GM18508 (cell line): Measurements from ENCODE around the gene RAF1.
"Not testable (repeated sequence)": the region's sequence is repeated elsewhere in the genome, so short reads cannot be mapped to it uniquely, and the experiment has no call there.

Experiments
- ATAC-seq: cut with Tn5 transposase; IDR thresholded peaks from one replicate; pipeline ENCODE4 v1.9.1; 2021; ENCODE audit warnings: moderate number of reproducible peaks; ENCODE audit not compliant: insufficient read depth, unreplicated experiment

Gene RAF1

DNA sequence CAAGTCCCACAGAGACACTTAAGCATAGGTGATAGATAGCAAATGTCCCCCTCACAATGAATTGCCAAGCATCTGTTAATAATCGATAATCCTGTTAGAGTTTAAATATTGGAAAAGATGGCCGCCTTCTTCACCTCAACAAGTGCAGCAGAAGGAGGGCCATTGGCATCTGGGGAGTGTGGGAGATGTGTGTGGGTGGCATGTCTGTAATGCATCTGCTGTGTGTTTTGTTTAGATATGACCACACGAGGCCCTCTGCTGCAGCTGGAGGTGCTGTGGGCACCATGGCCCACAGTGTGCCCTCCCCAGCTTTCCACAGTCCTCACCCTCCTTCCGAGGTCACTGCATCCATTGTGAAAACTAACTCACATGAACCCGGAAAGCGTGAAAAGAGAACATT is 94.1 kb downstream of the RAF1 start:
- ATAC-seq = no peak

DNA sequence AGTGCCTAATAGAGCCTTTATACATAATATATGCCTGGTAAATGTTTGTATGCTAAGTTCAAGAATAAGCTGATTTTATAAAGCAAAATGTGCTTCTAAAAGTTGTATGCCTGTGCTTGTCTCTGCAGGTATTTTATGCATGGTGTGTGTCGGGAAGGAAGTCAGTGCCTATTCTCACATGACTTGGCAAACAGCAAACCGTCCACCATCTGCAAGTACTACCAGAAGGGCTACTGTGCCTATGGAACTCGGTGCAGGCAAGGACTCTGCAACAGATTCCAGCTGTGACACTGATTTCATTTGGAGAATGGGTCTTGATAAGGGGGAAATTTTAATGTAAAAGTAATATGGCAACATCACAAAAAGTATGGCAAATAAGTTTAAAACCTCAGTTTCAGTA is 95.2 kb downstream of the RAF1 start:
- ATAC-seq = no peak

DNA sequence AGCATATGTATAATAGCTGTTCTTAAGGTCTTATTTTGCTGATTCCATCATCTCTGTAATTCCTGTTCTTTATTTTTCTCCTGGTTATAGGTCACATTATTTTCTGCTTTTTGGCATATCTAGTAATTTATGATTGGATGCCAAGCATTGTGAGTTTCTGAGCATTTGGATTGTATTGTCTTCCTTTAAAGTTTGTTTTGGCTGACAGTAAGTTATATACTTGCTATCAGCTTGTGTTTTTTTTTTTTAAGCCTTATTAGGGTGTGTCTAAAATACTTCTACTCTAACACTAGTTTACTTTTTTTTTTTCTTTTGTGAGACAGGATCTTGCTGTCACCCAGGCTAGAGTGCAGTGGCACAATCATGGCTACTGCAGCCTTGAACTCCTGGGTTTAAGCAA is 96.9 kb downstream of the RAF1 start:
- no peak for ATAC-seq

DNA sequence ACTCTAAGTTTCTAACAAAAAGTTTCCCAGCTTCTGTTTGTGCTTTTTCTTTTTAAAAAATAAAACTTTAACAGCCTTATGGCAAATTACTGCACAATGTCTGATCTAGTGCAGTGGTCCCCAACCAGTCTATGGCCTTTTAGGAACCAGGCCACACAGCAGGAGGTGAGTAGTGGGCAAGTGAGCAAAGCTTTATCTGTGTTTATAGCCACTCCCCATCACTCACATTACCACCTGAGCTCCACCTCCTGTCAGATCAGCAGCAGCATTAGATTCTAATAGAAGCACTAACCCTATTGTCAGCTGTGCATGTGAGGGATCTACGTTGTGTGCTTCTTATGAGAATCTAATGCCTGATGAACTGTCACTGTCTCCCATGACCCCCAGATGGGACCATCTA is 101.5 kb downstream of the RAF1 start:
- ATAC-seq = no peak

DNA sequence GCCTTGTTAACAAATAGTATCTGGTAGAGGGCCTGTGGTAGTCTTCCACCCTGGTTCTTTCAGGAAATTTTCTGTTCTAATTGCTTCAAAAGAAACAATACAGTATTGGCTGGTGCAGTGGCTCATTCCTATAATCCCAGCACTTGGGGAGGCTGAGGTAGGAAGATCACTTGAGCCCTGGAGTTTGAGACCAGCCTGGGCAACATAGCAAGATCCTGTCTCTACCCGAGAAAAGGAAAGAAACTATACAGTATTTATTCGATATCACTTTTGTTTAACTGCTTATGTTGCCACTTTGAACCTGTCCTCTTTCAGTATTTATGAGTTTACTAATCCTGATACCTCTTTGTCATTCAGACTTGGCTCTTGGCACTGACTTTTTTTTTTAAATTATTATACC is 102.5 kb downstream of the RAF1 start:
- ATAC-seq = no peak

DNA sequence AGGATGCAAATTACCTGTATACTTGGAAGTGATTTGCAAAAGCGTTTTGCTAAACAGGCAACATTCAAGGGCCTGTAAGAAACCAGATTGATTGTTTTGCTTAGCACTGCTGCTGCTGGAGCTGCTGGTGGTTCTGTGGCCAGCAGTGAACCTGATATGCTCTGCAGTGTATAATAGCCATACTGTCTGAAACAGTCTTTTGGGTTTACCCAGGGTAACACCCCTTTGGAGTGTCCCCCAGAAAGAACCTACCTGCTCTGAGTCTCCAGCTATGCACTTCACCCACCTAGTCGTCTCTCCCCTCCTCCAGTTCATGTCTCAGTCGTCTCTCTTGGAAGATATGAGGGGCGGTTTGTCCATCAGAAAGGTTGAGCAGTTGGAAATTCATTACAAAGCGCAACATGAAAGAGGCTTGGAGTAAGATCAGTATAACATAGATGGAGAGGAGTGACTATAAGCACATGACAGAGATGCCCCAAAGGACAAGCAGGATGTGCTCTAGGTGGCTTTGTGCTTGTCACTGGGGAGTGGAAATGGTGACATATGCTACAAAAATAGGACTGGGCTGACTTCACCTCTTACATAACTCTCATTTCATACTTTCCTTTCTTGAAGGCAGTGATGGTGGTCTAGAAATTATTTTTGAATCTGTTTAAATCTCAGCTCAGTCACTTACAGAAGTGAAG is 103.3 kb downstream of the RAF1 start:
- no peak for ATAC-seq

DNA sequence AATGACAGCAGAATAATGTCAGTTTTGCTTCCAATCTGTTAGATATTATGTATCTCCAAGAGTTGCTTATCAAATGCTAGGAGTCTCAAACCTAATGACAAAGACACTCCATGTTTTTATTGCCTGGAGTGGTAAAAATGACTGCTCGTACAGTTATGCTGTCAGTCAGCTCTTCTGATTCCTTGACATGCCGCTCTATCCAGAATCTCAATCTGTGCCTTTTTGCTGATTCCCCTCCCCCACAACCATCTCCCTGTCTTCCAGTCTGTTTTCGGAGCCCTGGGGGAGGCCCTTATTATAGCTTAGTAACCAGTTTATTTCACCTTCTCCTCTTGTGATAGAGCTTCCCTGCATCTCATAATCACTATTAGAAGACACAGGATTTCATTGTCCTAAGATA is 104.4 kb downstream of the RAF1 start:
- no peak for ATAC-seq

DNA sequence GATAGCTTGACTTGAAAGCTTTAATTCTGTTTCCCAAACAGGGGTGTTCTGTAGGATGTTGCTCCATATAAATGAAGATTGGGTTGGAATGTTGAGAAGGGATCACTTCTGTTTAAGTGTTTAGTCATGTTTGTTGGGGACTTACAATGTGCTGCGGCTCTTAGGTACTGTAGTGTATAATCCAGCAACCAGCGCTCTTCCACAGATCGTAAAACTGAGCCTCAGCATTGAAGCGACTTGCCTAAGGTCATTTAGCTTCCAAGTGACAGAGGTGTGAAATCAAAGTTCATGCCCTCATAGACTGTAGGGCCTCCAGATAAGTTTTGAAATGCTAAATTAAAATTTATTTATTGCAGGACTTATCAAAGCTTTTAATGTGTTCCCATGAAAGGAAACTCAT is 105.2 kb downstream of the RAF1 start:
- ATAC-seq = no peak

DNA sequence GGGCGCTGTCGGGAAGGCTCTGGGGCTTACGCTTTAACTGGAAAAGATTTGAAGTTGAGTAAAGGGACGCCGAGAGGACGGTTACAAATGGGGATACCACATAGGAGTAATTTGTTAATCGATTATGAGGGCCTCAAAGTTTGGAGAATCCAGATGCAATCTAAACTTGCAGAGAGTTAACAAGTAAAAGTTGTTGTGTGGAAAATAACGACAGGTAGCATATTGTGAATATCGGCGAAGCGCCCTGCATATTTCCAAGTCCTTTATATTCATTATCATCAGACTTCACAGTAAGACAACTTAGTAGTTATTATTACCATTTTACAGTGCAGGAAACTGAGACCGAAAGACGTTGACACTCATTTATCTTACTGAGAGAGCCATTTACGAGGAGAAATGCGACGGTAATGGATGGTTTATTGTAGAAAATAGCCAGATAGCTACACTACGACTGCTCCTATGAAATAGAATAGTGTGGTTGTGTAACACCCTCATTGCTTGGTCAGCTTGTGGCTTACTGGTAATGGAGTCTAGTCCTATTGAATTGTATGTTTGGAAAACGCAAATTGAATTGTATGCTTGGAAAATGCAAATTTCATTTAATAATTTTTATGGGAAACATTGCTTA is 106.3 kb downstream of the RAF1 start:
- peak; percentile 7 for ATAC-seq

DNA sequence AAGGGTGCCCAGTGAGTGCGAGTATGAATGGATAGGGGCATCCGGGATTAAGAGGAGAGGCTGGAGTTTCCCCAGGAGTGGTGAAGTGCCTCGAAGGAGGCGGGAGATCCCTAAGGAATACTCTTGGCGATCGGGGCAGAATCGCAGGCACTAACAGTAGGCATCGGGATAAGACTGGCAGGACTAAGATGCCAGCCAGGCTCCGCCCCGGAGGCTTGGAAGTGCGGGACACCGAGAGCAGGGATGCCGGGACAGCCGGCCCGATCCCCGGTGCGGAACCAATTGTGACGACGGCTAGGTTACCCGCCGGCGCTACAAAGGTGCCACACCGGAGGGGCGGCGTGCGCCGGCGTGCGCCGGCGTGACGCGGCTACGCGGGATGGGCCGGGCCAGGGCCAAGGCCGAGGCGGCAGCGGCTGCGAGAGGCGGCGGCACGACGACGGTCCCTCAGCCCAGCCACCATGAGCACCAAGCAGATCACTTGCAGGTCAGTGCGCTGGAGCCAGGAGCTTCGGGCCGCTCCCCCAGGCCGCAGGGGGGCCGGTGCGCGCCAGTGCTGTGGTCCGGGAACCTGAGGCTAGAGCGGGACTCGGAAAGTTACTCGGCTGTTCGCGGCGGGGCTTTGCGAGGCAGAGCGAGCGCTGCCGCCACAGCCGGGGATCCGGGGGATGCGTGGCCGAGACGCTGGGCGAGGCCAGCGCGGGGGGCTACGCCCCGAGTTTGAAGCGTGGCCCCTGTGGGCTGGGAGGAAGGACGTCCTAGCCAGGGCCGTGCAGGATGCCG is 107.0 kb downstream of the RAF1 start, which contains the start of gene MKRN2:
TSS of gene MKRN2 (plus strand) at position 398 of the 783 bp plus-strand sequence. CDS start at position 462, 64 bp downstream.
- ATAC-seq = peak; percentile 39

DNA sequence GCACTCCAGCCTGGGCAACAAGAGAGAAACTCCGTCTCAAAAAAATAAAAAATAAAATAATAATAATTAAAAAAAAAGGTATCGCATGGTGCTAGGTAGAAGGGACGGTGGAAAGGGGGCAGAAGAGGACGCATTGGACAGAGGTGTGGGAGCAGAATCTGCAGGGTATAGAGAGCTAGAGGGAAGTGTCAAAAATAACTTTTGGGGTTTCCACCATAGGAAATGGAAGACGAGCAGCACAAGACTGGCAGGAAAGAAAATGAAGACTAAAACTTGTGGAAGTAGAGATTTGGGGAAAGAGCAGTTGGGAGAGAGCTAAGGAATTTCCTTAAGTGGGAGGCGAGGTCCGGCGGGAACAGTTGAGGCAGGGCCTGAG is 107.6 kb downstream of the RAF1 start:
- ATAC-seq = no peak

DNA sequence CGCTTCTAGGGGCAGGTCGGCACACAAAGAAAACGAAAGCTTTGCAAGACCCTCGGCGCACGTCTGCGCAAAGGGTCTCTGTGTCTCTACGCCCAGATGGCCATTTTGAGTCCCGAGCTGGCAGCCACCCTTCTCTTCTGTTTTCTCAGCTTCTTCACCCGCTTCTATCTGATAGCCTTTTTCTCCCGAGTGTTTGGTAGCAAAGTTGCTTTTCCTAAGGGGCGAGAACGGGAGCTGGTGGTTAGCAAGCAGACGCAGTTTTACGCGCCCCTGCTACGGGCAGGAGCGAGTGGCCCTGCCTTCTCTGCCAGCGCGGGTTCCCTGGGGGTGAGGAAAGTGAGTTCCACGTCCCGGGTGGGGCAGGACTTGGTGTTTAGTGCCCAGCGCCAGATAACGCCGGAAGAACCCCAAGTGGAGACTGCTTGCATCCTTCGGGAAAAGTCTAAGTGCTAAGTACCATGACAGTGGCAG is 110.0 kb downstream of the RAF1 start:
- ATAC-seq = no peak

DNA sequence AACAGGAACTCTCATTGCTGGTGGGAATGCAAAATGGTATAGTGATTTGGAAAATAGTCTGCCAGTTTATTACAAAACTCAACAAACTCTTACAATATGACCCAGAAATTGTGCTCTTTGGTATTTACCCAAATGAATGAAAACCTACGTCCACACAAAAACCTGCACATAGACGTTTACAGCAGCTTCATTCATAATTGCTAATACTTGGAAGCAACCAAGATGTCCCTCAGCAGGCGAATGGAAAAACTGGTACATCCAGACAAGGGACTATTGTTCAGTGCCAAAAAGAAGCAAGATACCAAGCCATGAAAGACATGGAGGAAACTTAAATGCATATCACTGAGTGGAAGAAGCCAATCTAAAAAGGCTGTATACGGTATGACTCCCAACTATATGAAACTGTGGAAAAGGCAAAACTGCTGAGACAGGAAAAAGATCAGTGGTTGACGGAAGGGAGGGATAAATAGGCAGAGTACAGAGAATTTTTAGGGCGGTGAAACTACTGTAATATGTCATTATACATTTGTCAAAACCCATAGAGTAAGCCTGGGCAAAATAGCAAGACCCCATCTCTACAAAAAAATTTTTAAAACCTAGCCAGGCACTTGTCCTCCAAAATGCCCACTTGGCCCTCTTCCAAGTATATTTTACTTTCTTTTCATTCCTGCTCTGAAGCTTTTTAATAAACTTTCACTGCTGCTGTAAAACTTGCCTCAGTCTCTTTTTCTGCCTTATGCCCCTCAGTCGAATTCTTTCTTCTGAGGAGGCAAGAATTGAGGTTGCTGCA is 113.8 kb downstream of the RAF1 start:
- no peak for ATAC-seq

DNA sequence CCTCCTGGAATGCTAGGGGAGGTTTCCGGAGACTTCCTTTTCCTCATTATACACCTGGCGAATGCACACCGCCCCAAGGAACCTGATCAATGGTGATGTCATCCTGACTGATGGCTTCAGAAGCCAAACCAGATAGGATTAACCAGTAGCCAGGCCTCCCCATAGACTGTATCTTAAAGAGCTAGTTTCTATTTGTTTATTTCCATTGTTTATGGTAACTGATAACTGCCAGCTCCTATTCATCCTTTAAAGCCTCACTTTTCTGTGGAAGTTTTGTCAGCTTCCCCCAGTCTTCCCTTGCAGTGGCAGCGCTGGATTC is 118.5 kb downstream of the RAF1 start, which contains the start of gene MKRN2OS:
TSS of gene MKRN2OS (minus strand) at position 27 of the 319 bp plus-strand sequence. CDS start 35 bp downstream, outside the sequence.
- ATAC-seq = no peak

DNA sequence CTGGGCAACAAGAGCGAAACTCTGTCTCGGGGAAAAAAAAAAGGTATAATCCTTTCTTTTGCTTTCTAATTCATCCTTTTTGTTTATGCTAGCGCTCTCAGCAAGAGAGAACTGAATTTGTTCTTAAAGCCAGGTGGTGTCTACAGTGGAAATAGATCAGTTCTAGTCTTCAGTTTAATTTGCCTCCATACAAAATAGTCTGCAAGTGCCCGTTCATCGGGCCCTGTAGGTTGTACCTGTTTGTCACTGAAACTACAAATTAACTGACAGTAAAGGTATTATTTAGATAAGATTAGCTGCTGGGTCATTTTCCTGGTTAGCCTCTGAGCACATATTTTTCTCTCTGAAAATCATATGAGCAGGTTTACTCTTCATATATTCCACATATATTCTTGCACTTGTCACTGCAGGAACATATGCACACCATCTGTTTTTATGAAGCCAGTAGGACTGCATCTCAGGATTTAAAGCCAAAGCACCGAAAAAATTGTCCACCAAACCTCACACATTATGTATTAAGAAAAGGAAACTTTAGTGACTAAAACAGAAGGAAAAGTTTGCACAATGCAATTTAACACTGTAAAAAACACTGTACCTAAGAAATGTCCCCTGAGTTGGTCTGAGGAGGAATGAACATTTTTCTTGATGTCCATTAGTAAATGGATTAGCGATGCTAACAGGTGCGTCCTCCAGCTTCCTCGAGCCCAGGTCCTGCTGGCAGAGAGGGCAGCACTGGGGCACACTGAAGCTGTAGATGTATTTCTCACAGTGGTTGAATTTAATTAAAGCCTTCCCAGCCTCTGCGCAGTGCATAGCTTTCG is 119.1 kb downstream of the RAF1 start:
- no peak for ATAC-seq

DNA sequence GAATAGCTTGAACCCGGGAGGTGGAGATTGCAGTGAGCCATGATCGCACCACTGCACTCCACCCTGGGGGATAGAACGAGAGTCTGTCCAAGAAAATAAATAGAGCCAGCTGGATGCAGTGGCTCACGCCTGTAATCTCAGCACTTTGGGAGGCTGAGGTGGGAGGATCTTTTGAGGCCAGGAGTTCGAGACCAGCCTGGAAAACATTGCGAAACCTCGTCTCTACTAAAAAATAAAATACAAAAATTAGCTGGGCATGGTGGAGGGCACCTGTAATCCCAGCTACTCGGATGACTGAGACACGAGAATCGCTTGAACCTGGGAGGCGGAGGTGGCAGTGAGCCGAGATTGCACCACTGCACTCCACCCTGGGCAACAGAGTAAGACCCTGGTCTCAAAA is 120.4 kb downstream of the RAF1 start:
- not testable (repeated sequence) for ATAC-seq

DNA sequence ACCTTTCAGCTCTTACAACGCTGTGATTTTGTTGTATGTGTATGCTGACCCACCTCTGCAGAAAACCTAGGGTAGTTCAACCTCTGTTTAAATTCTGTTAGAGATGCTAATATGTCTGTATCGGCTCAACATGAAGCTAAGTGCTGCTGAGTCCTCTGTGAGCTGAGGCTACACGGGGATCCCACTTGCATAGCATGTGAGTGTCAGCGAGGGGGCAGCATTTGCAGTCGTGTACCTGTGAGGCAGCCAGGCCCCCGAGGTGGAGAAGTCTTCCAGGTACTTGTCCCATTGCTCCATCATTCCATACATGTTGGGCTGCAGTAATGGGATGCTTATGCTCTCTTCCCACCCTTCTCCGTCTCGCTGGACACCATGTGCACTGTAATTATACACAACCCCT is 122.3 kb downstream of the RAF1 start:
- ATAC-seq = no peak

DNA sequence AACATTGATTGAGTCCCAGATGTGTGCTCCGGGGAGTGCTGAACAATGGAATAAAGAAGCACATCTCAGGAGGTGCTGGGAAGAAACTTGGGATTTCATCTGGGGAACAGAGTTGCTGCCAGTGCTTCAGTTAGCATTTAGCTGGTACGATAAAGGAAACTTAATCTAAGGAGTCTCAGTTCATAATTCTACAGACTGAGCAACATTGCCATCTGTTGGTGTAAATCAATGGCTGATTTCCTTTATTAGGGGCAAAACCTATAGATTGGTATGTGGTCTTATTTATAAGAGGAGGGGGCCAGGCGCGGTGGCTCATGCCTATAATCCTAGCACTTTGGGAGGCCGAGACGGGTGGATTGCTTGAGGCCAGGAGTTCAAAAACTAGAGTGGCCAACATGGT is 127.5 kb downstream of the RAF1 start:
- ATAC-seq = no peak
